Vagina (tissue), 2 donors: Measurements from ENCODE around the gene IZUMO4. TPM values are rescaled to one million over a fixed set of nuclear protein-coding genes. Genes with fewer than 3 reads are reported as not detected.

Experiments
- DNase-seq, 2 donors: peaks; one replicate each; pipeline ENCODE4 v3.0.0-alpha.2; 2017; ENCODE audit errors: extremely low spot score in 2 of 2
- H3K27ac ChIP-seq: fragments of 200-600 bp; sonication (generic); one replicate; pipeline ENCODE4 v1.5.1; 2019
- H3K27me3 ChIP-seq: fragments of 200-600 bp; sonication (generic); one replicate; pipeline ENCODE4 v1.5.1; 2019
- H3K36me3 ChIP-seq, 2 donors: fragments of 200-600 bp; sonication (generic); one replicate each; pipeline ENCODE4 v1.5.1; 2017 to 2019
- H3K4me1 ChIP-seq: fragments of 200-600 bp; sonication (generic); one replicate; pipeline ENCODE4 v1.5.1; 2019
- H3K4me3 ChIP-seq, 2 donors: fragments of 200-600 bp; sonication (generic); 1 replicate in 1 of 2; 2 replicates in 1 of 2; pipeline ENCODE4 v1.5.1; 2016 to 2019
- H3K9me3 ChIP-seq: fragments of 200-600 bp; sonication (generic); one replicate; pipeline ENCODE4 v1.5.1; 2019
- CTCF ChIP-seq, 3 experiments: fragments of 450-650 bp in 2 of 3; fragments of 200-600 bp in 1 of 3; sonication (generic) in 1 of 3; IDR thresholded peaks; one replicate each; pipeline ENCODE4 v1.5.1; 2017 to 2019; ENCODE audit warnings: antibody characterized with exemption in 3 of 3, mild to moderate bottlenecking in 2 of 3, moderate library complexity in 2 of 3
- POLR2A ChIP-seq, 2 donors: fragments of 450-650 bp; IDR thresholded peaks; one replicate each; pipeline ENCODE4 v1.6.1; 2017; ENCODE audit warnings: antibody characterized with exemption in 2 of 2, mild to moderate bottlenecking in 2 of 2, moderate library complexity in 2 of 2
- POLR2AphosphoS5 ChIP-seq, 2 donors: sonication (generic); formaldehyde crosslinking; IDR thresholded peaks; one replicate each; pipeline ENCODE4 v1.9.0; 2017; ENCODE audit warnings: antibody characterized with exemption in 2 of 2, mild to moderate bottlenecking in 2 of 2, low read depth in 1 of 2; ENCODE audit not compliant: insufficient read depth in 1 of 2
- intact Hi-C: fragments of 100-400 bp; cut with DNase I; formaldehyde crosslinking; loops from one replicate; pipeline ENCODE4 v1.15.1; 2023
- total RNA-seq: library from RNA; depleted of rRNA; stranded (reverse); fragments of >200 nt; gene quantifications from one replicate; pipeline ENCODE4 v1.2.3, GENCODE V29; 2016

IZUMO4 gene
- total RNA-seq, 1 donor from 2014 or later = 7.9 TPM

GRCh38 chr19:2103045-2103707, 6.5 kb downstream of the IZUMO4 start:
- H3K36me3 ChIP-seq = peaks cover 0 to 41% of the 10 kb centered on the region in 2 donors
- no peak for DNase-seq
- no peaks in the 10 kb centered on the region for H3K27me3 ChIP-seq
- no peak overlapping the region for H3K27ac ChIP-seq
- no peak overlapping the region for H3K4me3 ChIP-seq
- H3K4me1 ChIP-seq = no peaks in the 10 kb centered on the region
- intact Hi-C loops = no loop called here
- no peak for TF ChIP-seq POLR2AphosphoS5 (IDR thresholded peaks at IDR 0.05; ENCODE audit: insufficient read depth in 1 of 2, low read depth in 1 of 2)
- no peak for TF ChIP-seq CTCF (IDR thresholded peaks at IDR 0.05)
- TF ChIP-seq POLR2A (IDR thresholded peaks at IDR 0.05) = no peak
- no peaks in the 10 kb centered on the region for H3K9me3 ChIP-seq

- Histone ChIP-seq H3K4me1 (no peaks in the 10 kb centered on the region), H3K4me3 (no peak overlapping the region), H3K9me3 (no peaks in the 10 kb centered on the region), H3K27me3 (no peaks in the 10 kb centered on the region), H3K27ac (no peak overlapping the region), H3K36me3 (peaks cover 5 to 65% of the 10 kb centered on the region in 2 donors)
- DNase-seq = no peak
- intact Hi-C loops = no loop called here
- TF ChIP-seq CTCF (IDR thresholded peaks at IDR 0.05) (no peak), POLR2A (IDR thresholded peaks at IDR 0.05) (no peak), POLR2AphosphoS5 (IDR thresholded peaks at IDR 0.05; ENCODE audit: insufficient read depth in 1 of 2, low read depth in 1 of 2) (no peak)
Observed at GRCh38 chr19:2108251-2109016, 11.7 kb downstream of the IZUMO4 start.

- no peaks in the 10 kb centered on the region for H3K4me1 ChIP-seq
- no peak for DNase-seq
- no peaks in the 10 kb centered on the region for H3K27me3 ChIP-seq
- TF ChIP-seq POLR2AphosphoS5 (IDR thresholded peaks at IDR 0.05; ENCODE audit: insufficient read depth in 1 of 2, low read depth in 1 of 2) (no peak), POLR2A (IDR thresholded peaks at IDR 0.05) (no peak), CTCF (IDR thresholded peaks at IDR 0.05) (no peak)
- H3K4me3 ChIP-seq = no peak overlapping the region
- peaks cover 5 to 73% of the 10 kb centered on the region in 2 donors for H3K36me3 ChIP-seq
- H3K9me3 ChIP-seq = no peaks in the 10 kb centered on the region
- intact Hi-C loops = no loop called here
- no peak overlapping the region for H3K27ac ChIP-seq
Observed at GRCh38 chr19:2109046-2109864, 12.5 kb downstream of the IZUMO4 start.

GRCh38 chr19:2110822-2111221, 14.1 kb downstream of the IZUMO4 start:
- Histone ChIP-seq H3K4me1 (no peaks in the 10 kb centered on the region), H3K36me3 (peaks cover 5 to 84% of the 10 kb centered on the region in 2 donors), H3K4me3 (no peak overlapping the region), H3K27ac (no peak overlapping the region), H3K9me3 (no peaks in the 10 kb centered on the region), H3K27me3 (no peaks in the 10 kb centered on the region)
- no peak for DNase-seq
- intact Hi-C loops = no loop called here
- TF ChIP-seq POLR2A (IDR thresholded peaks at IDR 0.05) (no peak), POLR2AphosphoS5 (IDR thresholded peaks at IDR 0.05; ENCODE audit: insufficient read depth in 1 of 2, low read depth in 1 of 2) (no peak), CTCF (IDR thresholded peaks at IDR 0.05) (no peak)
